ENCODE results near the gene NIPSNAP2.
"Not testable (repeated sequence)": the region's sequence is repeated elsewhere in the genome, so short reads cannot be mapped to it uniquely, and the experiment has no call there.

The NIPSNAP2 gene

GRCh38 chr7:56047446-56048116 is 83.2 kb downstream of the NIPSNAP2 start:
- not testable (repeated sequence) for DNase-seq (ENCODE audit: low spot score)

- DNase-seq (ENCODE audit: low spot score) = no peak
Observed at GRCh38 chr7:56048245-56048644, 83.9 kb downstream of the NIPSNAP2 start.

- not testable (repeated sequence) for DNase-seq (ENCODE audit: low spot score)
Observed at GRCh38 chr7:56048763-56049162, 84.4 kb downstream of the NIPSNAP2 start.

Data from RKO (cell line).